HG02678 (cell line): ENCODE measurements around the gene CHD1L.
A peak's percentile ranks its signal among the peaks of the same experiment; 100 is the strongest.
"Not testable (repeated sequence)": the region's sequence is repeated elsewhere in the genome, so short reads cannot be mapped to it uniquely, and the experiment has no call there.

ENCODE experiments used
- ATAC-seq: cut with Tn5 transposase; IDR thresholded peaks from one replicate; pipeline ENCODE4 v1.9.1; 2021; ENCODE audit warnings: mild to moderate bottlenecking, moderate library complexity; ENCODE audit not compliant: unreplicated experiment

Gene CHD1L

DNA sequence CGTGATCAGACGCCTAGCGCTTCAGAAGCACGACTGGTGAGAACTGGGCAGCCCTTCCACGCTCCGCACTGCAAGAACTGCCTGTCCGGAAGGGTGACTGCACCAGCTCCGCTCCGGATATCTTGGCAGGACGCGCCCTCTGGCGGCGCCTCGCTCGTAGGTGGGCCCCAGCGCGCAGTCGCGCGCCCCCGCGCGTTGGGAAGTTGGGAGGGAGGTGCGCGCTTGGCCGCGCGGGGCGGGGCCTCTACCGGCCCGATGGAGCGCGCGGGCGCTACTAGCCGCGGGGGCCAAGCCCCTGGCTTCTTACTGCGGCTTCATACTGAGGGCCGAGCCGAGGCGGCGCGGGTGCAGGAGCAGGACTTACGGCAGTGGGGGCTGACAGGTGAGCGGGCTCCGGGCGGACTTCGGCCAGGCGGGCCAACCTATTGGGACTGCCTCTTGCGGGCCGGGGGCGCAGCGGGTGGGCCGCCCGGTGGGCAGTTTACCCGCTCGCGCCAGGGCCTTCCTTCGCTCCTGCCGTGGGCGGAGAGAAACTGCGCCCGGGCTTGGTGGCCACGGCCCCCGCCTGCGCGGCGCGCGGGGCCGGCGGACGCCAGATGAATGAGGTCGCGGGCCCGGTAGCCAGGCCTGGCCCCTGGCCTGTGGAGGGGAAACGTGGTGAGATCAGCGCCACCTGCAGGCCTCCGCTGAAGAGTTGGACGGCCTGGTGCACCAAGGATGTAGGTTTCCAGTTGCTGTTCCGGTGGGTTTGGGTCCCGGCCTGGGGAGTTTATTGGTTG, at the start of gene CHD1L:
CHD1L (plus strand) TSS at position 236 of the 779 bp plus-strand sequence; CDS start at position 256, 20 bp downstream.
- ATAC-seq, result peak; percentile 89

DNA sequence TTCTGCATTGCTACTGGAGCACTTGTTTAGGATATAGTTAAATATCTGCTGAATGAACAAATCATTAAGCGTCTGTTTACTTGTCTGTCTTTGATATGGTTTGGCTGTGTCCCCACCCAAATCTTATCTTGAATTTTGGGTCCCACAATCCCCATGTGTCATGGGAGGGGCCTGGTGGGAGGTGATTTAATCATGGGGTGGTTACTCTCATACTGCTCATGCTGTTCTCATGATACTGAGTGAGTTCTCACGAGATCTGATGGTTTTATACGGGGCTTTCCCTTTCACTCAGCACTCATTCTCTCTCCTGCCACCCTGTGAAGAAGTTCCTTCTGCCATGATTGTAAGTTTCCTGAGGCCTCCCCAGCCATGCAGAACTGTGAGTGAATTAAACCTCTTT, 45.2 kb upstream of the CHD1L start:
- not testable (repeated sequence) for ATAC-seq

DNA sequence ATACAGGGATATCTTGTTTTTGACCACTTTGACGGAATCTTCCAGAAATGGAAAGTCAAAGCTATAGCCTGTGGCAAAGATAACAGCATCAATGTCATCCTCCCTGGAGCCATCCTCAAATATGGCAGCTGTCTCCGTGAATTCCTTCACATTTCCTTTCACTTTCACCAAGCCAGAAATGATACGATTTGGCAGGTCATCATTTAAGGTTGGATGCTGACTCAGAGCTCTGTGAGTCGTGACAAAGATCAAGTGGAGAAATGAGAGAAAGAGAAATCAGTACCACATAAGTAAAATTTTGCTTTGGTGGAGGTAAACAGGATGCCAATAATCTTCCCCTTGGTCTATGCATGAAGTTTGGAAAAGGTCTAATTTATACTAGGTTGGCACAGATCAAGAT, 41.2 kb upstream of the CHD1L start:
- ATAC-seq, result no peak

DNA sequence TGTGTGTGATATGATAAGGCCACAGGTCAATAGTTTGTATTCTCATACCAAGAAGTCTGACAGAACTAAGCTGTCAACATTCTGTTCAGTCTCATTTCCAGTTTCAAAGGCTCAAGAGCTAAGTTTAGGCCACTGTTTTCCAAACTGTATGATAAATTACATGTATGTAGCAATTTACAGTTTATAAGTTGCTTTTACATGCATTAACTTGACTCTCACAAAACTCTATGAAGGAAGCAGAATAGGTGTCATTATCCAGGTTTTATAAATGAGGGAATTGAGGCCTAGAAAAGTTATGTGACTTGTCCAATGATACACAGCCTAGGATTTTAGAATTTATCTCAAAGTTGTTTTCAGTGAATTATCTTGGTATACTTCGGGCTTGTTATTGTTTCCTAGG, 40.7 kb upstream of the CHD1L start:
- ATAC-seq, result no peak

DNA sequence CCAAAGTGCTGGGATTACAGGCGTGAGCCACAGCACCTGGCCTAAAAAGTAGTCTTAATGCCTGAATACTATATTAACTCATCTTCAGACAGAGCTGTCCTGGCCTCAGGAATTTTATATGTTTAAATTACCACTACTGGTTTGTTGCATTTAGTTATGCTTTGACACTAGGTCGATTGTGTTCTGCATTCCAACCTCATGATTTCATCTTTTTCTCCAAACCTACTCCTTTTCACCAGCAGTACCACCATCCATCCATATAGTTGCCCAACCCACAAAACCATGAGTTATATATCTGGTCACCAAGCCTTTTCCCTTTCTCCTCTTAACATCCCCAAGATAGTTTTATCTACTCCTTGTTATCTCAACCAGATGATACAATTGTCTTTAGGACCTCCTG, 39.9 kb upstream of the CHD1L start:
- ATAC-seq, result no peak

DNA sequence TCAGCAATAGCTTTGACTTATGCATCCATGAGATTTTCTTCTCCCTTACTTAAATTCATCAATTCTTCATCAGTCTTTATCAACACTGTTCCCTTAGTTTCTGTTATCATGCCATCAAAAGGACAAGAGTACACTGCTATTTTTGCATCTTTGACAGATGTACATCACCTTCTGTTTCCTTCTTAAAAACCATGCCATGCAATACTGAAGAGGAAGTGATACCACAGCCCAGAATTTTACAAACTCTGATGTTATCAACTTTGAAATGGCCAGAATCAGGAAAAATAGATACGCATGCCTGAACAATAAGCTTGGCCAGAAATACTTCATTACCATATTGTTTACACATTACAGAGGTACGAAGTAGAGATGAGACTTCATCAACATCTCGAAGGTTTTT, 38.4 kb upstream of the CHD1L start:
- ATAC-seq, result no peak

DNA sequence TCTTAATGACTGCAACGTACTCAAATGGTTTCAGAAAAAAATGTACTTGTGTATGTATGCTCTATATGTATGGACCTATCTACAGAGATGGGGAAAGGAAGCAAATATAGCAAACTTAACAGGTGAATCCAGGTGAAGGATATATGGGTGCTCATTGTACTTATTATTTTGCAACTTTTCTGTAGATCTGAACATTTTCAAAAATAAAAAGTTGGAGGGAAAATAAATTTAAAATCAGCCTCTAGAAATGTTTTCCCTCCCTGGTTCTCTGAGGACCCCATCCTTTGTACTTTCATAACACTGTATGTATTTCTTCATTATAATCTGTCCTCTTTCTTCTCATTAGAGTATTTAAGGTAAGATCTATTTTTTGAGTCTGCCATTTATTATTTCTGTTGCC, 35.3 kb upstream of the CHD1L start:
- ATAC-seq, result no peak

DNA sequence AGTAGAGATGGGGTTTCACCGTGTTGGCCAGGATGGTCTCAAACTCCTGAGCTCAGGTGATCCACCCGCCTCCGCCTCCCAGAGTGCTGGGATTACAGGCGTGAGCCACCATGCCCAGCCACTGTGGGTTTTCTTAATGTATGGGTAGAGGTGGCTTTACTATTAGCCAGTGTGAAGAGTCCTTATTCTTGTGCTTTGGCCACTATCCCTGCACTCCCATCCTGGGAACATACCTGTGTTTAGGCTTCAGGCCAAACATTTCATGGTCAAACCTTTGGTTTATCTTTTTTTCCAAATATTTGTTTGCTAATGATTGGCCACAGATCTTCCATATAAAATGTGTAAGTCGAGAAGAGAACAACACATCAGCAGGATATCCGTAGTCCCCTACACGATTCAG, 33.9 kb upstream of the CHD1L start:
- no peak for ATAC-seq

DNA sequence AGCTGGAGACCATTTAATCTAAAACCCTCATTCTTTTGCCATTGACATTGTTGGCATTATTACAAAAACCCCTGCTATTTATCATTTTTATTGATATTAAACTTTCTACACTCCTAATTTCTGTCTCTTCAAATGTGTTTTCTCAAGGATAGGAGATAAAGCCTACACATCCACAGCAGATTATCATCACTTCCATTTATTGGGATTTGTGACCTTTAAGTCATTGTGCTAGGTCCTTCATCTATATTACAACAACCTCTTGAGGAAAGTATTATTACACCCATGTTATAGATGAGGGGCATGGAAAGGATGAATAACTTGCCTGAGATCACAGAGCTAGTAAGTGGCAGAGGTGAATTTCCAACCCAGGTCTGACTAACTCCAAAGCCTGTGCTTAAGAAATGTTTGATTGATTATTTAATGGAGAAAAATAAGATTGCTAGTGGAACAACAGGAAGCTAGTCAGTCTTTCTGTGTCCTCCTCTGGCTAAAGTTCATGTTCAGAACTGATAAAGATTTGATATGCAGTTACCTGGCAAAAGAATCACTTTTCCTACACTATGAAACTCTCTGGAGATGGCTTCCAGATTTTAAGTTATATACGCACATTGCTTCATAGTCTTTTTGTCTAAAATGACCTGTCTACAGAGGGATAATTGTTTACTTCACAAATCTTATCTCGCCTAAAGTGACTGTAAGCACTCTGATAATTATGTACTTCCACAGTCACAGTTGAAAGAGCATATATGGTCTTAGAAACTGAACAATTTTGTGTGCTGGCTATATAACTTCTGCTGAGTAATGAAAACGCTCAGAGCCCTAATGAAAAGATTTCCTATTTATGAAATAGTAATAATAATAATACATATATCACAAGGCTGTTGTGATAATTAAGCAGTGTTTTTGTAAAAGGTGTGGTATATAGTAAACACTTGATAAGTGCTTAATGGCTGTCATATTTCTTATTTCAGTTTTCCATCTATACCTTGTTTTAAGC, 32.4 kb upstream of the CHD1L start:
- ATAC-seq, result no peak

DNA sequence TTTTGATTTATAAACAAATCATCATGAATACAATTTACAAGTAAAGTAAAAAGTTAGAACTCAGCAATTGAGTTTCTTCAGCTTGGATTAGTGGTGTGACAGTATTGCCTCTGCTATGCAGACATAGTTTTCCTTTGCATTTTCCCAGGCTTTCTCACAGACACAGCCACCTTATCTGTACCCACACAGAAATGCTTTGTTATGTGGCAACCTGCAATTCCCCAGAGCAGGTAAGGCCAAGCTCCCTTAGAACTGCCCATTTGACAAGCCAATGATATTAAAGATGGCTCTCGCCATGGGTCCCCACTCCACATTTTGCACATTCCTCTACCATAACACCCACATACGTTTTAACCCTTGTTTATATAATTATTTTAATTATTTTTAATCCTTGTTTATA, 31.5 kb upstream of the CHD1L start:
- no peak for ATAC-seq

DNA sequence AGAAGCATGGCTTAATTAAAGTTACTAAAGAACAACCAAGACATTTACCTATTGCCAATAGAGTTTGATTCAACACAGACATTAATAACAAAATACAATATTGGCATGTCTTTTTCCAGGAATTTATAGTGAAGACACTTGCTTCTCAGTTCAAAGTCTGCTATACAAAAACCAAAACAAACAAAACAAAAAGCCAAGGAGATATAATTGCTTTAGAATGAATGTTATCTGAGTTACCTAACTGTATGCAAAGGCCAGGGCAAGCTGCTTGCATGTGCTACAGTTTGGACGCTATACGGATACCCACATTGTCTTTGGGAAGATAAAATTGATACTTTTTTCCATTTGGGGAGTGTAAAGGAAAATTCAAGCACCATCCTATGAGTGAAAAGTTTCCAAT, 30.9 kb upstream of the CHD1L start:
- ATAC-seq, result no peak

DNA sequence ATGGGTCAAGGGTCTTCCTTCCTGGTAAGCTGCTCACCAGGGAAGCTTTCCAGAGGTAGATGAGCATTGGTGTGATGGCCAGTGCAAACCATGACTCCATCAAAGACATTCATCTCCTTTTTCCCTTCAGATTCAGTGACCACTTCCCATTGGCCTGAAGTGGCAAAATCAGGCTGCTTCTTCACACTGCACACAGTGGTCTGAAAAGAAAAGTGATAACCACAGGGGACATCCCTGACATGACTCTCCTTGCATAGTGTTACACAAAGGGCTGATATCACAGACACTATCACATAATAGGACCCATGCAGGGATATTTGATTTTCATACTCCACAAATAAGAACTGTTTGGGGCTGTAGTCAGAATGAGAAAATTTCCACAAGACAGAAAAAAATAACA, 29.2 kb upstream of the CHD1L start:
- ATAC-seq, result no peak

DNA sequence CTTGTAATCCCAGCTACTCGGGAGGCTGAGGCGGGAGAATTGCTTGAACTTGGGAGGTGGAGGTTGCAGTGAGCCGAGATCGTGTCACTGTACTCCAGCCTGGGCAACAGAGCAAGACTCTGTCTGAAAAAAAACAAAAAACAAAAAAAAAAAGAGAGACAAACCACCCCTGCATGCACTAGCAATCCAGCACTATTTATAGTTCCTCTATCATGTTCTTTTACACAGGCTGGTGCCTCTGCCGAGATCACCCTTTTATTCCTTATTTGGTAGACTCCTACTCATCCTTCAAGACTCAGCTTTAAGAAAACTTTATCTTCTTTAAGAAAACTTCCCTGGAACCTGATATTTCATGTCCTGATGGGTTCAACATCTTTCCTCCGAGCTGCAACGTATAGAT, 28.2 kb upstream of the CHD1L start:
- no peak for ATAC-seq

DNA sequence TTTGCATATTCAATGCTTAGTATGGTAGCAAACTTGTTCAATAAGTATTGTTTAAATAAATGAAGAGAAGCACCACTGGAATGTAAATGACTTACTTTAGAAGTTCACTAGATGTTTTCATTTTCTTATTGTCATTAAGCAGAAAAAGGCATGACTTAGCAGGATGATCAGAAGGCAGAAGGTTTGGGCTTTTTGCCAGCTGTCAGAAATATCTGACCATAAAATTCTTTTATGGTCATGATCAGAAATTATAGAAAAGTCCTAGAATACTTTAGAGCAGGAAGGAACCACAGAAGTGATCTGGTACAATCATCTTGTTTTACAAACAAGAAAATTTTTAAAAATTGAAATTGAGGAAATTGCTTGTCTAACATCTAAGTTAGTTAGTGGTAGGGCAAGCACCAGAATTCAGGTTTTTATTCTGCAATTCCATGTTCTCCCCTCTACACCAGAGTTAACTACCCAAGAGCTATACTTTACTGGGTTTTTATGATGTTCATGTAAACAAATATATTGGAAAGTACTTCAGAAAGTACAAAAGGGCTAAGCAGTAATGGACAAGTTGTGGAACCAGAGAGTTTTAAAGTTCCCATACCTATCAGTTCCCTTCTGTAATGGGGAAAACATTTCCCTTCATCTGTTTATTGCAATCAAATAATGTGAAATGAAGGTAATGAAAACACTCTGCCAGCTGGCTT, 27.5 kb upstream of the CHD1L start:
- ATAC-seq, result no peak

DNA sequence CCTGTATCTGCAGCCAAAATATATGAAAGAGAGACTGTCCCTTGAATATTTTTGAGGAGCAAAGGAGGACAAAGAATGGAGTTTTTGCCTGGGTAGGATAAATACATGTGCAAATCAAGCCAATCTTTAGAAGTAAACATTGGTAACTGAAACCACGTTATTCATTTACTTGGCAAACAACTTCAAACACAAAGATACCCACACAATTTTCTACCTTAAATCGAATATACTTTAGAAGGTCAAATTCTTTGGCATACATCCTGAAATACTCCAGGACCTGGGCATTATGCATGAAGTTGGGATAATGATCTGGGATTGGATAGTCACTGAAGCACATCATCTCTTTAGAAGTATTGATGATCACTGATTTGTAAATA, 27.0 kb upstream of the CHD1L start:
- no peak for ATAC-seq

DNA sequence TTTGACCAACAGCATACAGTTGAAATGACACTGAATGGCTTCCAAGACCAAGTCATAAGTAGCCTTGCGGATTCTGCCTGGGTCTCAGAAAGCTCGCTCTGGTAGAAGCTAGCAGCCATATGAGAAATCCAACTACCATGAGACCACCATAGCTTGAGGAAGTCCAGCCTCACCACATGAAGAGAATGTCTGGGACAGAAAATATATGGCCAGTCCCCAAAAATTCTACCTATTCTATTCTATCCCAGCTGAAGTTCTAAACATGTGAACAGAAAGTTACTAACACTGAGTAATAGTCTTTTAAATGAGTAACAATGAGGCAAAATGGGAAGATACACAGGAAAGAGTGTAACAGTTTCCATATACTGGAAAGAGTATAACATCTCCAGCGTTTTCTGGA, 26.4 kb upstream of the CHD1L start:
- ATAC-seq, result no peak

DNA sequence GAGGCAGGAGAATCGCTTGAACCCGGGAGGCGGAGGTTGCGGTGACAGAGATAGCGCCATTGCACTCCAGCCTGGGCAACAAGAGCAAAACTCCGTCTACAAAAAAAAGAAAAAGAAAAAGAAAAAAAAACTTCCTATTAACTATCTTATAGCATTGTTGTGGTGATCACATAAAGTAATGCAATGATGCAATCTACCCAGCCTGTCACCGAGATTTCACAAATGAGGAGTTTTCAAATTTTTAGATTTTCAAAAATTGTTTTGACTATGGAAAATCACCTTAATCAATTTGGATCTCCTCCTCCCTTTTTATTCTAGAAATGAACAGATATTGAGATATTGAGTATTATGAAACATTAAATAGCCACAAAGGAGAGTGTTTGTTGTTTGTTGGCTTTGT, 25.3 kb upstream of the CHD1L start:
- no peak for ATAC-seq

DNA sequence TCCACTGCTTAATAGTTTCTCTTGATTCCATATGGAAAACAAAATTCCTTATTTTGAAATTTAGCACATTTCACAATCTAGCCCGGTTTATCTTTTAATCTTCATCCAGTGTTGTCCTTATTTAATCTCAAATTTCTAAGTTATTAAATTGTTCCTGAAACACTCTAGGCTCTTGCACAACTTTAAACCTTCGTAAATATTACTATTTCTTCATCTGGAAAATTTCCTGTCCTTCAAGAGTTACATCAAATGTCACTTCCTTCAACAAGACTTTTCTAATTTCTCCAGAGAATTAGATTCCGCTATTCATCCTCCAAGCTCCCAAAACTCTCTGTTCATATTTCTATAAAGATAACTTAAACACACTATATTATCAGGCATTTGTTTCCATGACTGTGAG, 23.9 kb upstream of the CHD1L start:
- no peak for ATAC-seq

DNA sequence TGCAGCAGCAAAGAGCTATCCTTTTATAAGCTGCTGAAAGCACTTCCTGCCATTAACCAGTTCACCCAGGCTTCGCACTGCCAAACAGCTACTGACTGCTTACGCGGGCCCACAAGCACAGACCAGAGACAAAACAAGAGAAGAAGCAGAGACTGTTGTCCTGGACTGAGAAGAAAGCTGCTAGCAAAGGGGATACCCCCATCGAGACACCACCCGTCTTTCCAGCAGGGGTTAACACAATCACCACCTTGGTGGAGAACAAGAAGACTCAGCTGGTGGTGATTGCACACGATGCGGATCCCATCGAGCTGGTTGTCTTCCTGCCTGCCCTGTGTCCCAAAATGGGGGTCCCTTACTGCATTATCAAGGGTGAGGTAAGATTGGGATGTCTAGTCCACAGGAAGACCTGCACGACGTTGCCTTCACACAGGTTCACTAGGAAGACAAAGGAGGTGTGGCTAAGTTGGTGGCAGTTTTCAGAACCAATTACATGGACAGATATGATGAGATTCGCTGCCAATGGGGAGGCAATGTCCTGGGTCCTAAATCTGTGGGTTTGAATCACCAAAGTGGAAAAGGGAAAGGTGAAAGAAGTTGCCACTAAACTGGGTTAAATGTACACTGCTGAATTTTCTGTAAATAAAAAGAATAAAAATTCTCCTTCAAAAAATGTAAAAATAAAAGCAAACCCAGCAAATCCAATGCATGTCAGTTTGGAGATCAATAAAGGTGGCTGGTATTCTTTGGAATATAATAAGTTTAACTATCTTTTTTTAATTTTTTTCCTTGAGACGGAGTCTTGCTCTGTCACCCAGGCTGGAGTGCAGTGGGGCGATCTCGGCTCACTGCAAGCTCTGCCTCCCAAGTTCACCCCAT, 18.5 kb upstream of the CHD1L start:
- no peak for ATAC-seq

DNA sequence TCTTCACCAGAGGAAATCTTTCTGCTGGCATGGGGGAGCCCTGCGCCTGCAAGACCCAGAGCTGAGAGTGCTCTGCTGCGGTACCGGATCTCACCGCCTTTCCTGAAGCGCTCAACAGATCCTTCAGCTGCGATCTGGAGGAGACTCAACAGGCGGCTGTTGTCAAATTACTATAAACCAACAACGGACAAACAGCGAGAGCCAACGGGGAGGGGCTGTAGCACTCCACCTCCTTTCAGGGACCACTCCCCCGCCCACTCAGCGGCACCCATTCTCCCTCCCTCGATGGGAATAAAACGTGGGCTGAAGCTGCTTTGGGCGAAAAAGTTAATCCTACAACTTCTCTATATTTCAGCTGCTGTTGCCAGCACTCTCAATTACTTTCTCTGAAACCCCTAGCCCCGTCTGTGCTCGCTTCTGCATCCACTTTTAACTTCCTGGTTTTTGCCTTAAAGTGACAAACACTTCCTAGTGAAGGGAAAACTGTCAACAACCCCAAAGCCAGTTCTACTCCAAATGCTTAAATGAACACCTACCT, 17.2 kb upstream of the CHD1L start, which contains the start of gene FMO5:
FMO5 (minus strand) TSS at position 147 of the 538 bp plus-strand sequence. CDS start 310 bp downstream, outside the sequence.
- ATAC-seq, result peak; percentile 71
